GM21717 (cell line): ENCODE data around the gene RASSF5.
A peak's percentile ranks its signal among the peaks of the same experiment; 100 is the strongest.

Experiments
- ATAC-seq: cut with Tn5 transposase; IDR thresholded peaks from one replicate; pipeline ENCODE4 v1.9.1; 2021; ENCODE audit warnings: mild to moderate bottlenecking, moderate library complexity; ENCODE audit not compliant: unreplicated experiment

RASSF5 gene

DNA sequence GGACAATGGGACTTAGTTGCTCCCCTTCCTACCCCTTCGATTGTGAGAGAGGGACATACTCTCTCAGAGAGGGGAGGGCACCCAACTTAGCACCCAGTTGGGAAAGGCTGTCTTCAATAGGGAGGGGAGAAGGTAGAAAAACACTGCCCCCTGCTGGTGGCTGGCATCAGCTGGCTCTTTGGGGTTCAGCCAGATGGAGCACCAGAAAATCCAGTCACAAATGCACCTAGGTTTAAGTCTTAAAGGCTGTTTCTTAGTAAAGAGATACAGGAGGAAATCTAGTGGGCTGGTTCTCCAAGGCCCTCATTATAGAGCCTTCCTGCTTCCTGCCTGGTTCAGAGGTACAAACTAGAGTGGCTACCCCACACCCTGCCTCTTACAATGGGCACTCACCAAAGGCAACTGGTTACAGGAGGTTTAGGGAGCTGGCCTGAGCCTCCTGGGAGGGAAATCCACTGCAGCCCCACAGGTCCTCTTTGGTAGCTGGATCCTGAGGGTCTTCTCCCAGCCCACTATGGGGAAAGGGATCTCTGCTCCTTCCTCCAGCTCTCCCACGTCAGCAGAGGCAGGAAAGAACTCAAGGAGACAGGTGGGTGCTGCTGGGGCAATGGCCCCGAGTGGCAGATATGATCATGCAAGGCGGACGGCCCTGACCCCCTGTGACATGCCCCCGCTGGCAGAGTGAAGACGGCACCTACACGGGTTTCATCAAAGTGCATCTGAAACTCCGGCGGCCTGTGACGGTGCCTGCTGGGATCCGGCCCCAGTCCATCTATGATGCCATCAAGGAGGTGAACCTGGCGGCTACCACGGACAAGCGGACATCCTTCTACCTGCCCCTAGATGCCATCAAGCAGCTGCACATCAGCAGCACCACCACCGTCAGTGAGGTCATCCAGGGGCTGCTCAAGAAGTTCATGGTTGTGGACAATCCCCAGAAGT lies 76.6 kb downstream of the RASSF5 start:
- ATAC-seq: no peak

DNA sequence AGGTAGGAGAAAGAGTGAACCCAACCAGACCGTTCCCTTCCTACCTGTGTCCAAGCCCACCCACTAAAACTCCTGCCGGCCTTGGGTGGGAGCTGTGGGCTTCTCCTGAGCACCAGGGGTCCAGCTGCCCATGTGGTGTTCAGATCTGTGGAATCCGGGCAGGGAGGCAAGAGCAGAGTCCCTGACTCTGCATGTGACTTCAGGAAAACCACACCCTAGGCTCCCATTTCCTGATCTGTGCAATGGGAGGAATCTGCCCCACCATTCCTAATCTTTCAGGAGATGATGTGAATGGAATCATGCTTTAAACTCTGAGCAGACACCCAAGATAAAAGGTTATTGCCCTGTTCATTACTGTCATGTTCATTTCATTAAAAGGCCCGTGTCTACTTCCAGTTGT lies 77.4 kb downstream of the RASSF5 start:
- ATAC-seq: no peak

GRCh38 chr1:206586501-206587445 lies 79.4 kb downstream of the RASSF5 start:
- no peak for ATAC-seq

- ATAC-seq: no peak
Observed at GRCh38 chr1:206587904-206588303, 80.6 kb downstream of the RASSF5 start.

DNA sequence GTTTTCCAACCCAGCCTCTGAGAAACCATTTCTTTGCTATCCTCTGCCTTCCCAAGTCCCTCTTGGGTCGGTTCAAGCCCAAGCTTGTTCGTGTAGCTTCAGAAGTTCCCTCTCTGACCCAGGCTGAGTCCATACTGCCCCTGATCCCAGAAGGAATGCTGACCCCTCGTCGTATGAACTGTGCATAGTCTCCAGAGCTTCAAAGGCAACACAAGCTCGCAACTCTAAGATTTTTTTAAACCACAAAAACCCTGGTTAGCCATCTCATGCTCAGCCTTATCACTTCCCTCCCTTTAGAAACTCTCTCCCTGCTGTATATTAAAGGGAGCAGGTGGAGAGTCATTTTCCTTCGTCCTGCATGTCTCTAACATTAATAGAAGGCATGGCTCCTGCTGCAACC lies 81.2 kb downstream of the RASSF5 start:
- ATAC-seq: no peak

DNA sequence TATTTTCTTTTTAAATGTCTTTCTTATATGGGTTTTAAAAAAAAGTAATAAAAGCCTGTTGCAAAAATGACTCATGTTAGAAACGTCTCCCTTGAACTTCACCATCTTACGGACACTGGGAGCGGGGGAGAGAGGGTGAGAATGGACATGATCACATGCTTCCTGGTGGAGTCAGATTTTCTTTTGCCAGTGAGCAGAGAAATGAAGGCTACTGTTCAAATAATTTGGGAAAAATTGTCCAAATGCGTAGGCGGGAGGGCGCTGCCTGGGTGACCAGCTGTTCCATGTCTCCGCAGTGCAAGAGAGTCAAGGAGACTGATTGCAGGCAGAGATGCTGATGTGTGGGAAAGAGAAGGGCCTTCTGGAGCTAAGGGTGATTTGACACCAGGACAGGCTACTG lies 81.9 kb downstream of the RASSF5 start:
- no peak for ATAC-seq

- ATAC-seq: peak; percentile 59
Observed at GRCh38 chr1:206590025-206590758, 82.9 kb downstream of the RASSF5 start.

DNA sequence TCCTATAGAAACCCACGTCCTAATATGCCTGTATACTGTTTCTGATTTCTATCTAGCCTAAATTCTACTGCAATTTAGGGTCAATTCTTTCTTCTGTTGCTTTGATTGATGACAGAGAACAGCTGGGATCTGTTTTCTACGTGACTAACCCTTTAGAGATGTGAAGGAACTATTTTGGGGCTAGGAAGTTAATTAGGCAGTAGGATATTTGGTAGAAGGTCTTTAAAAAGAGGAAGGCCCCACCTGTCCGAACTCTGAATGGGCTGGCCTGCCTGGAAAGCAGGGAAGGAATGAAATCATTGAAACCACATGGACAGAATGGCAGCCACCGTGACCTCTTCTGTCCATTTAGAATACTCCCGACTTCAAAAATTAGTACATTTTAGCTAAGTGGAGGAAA lies 83.9 kb downstream of the RASSF5 start:
- ATAC-seq: no peak

GRCh38 chr1:206591696-206592095 lies 84.4 kb downstream of the RASSF5 start:
- ATAC-seq: no peak

- no peak for ATAC-seq
Observed at GRCh38 chr1:206593351-206593925, 86.1 kb downstream of the RASSF5 start.

DNA sequence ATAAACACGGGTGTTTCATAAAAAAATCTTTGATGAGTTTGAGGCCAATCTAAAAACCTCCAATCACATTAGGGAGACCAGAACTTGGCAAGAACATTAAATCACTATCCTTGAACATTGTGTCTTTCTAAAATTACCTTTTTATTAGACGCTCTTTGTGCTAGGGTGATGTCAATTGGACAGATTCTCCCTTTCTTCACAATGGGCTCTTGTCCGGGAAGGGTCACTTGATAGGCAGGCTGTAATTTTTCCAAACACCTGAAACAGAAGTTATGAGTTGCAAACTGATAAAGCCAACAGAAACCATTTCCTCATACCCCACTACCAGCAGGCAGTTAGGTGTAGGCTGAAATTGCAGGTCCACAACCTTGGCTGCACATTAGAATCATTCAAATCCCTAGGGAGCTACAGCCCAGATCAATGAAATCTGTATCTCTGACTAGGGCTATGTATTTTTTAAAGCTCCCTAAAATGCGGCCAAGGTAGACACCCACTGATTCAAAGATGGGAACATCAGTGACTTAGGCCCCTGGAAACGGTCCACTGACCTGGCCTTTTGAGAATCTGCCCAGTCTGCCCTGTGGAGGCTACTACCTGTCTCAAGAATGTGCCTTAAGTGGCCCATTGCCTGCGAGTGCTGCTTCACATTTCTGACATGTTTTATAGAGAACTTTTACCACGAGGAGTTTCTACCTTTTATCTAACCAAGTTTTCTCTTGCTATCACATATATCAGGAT lies 88.4 kb downstream of the RASSF5 start:
- no peak for ATAC-seq

DNA sequence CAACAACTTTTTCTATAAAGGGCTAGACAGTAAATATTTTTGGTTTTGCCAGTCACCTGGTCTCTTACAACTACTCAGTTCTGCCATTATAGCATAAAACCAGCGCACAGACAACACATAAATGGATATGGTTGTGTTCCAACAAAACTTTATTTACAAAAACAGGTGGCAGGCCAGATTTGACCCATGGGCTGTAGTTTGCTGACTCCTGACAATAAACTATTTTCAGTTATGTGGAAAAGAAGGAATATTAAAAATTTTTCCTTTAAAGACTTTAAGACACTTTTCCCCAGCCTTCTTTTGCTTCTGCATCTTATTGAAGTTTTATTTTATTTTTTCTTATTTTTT lies 89.0 kb downstream of the RASSF5 start:
- ATAC-seq: no peak

DNA sequence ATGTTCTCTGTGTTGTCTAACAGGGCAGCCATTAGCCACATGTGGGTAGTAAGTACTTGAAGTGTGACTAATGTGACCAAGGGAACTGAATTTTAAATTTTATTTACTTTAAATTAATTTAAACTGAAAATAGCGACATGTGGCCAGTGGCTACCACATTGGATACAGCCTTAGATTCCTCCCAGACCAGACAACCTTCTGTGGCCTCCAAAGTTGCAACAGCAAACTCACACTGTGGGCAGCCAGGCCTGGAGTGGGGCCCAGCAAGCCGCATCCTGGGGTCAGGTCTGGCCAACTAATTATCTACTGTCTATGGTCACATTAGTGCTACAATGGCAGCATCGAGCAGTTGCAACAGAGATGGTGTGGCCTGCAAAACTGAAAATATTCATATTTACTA lies 93.2 kb downstream of the RASSF5 start:
- ATAC-seq: no peak

- no peak for ATAC-seq
Observed at GRCh38 chr1:206604861-206605260, 97.5 kb downstream of the RASSF5 start.

GRCh38 chr1:206606867-206607266 lies 99.5 kb downstream of the RASSF5 start:
- no peak for ATAC-seq

DNA sequence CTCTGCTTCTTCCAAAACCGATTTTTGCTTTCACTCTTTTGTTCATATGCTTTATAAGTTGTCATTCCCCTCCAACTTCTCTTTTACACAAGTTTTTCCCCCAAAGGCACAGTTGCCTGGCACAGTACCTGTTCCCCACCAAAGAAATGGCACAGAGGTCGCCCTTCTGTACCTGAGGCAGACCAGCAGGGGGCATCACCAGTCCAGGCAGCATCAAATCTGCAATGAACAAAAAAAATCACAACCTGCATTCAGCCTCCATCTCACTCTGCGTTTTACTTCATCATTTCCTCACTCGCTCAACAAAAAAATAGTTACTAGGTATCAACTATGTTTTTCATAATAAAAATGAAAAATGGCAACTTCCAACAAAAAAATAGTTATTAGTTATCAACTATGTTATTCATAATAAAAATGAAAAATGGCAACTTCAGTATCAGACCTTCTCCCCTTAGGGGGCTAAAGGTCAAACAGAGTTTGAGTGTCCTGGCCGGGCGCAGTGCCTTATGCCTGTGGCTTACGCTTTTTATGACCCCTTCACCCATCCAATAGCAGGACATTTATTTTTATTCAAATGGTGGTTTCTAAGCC lies 100.9 kb downstream of the RASSF5 start:
- no peak for ATAC-seq

DNA sequence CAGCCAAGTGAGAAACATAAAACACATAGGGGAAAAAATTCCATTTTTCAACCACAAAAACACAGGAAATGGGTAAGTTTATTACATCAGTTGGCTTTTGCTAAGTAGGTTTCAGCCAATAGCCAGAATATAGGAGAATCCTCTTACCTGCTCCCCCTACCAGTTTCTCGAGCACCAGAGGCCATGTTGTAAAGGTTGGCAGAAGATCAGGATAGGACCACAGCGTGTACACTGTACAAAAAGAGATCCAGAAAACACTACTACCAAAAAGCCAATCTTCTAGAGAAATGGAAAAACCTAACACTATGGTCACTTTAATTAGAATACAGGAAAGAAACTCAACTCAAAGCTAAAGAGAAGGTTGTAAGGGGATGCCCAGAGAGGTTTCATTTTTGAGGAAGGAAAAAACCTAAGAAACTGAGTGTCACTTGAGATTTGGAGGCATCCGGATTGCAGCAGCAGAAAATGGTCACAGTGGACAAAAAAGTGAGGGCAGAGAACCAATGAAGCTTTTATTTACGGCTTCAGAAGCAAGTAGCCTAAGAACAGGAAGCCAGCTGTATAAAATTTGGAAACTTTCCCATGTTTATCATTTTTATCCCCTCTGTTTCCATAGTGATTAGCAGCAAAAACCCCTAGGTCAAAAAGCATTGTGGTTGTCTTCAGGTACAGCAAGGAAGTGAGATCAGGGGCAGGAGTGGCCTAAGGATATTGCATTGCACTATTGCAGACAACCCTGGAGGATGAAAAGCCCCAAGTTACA lies 102.1 kb downstream of the RASSF5 start:
- no peak for ATAC-seq

- peak; percentile 73 for ATAC-seq
Observed at GRCh38 chr1:206612129-206612876, 105.0 kb downstream of the RASSF5 start, which contains the start of gene EIF2D. Gene EIF2D, minus strand, starts transcription at chr1:206612465. Its CDS starts 123 bp downstream, at chr1:206612342.
